IMR-90 (cell line): Measurements from ENCODE around the gene MAN2B1. TPM values are rescaled to one million over a fixed set of nuclear protein-coding genes. Genes with fewer than 3 reads are reported as not detected.

Source experiments
- ATAC-seq: fragments of 200-7000 bp; cut with Tn5 transposase; 2 replicates; pipeline ENCODE4 v1.9.1; 2020; ENCODE audit warnings: low read depth, mild to moderate bottlenecking, moderate library complexity
- BruUV-seq: library from RNA; stranded (reverse); fragments of 400-500 nt; replicated peaks from 2 replicates; lab custom pipeline; 2021; lab: Mats Ljungman, UMichigan
- CTCF ChIA-PET: fragments of 300-600 bp; formaldehyde crosslinking; extraction: SDS; loops from one replicate; lab custom pipeline; 2021; ENCODE audit warnings: antibody characterized with exemption; lab: Yijun Ruan, JAX
- POLR2A ChIA-PET: fragments of 300-600 bp; sonication (Branson Sonifier 250); formaldehyde crosslinking; loops from one replicate; lab custom pipeline; 2022; ENCODE audit warnings: antibody characterized with exemption; ENCODE audit not compliant: unreplicated experiment; lab: Charles Lee
- DNase-seq: peaks from one replicate; pipeline ENCODE4 v3.0.0; 2013
- H2AFZ ChIP-seq: replicated peaks from 2 replicates; pipeline ENCODE3; 2013; ENCODE audit warnings: low read length, mild to moderate bottlenecking; ENCODE audit not compliant: poor library complexity
- H2AK5ac ChIP-seq: 2 replicates; pipeline ENCODE4 v1.6.1; 2013; ENCODE audit warnings: low read depth, low read length, inconsistent platforms
- H2AK9ac ChIP-seq: replicated peaks from 2 replicates; pipeline ENCODE3; 2013; ENCODE audit warnings: mild to moderate bottlenecking, low read depth, low read length, moderate library complexity; ENCODE audit not compliant: poor library complexity
- H2BK120ac ChIP-seq: 2 replicates; pipeline ENCODE4 v1.6.1; 2013; ENCODE audit warnings: low read depth, low read length, inconsistent platforms
- H2BK15ac ChIP-seq: 3 replicates; pipeline ENCODE4 v1.6.1; 2013; ENCODE audit warnings: low read depth, low read length, inconsistent platforms
- H2BK20ac ChIP-seq: 2 replicates; pipeline ENCODE4 v1.6.1; 2013; ENCODE audit warnings: low read depth, mild to moderate bottlenecking, inconsistent platforms, low read length, moderate library complexity
- H2BK5ac ChIP-seq: 2 replicates; pipeline ENCODE4 v1.6.1; 2013; ENCODE audit warnings: mild to moderate bottlenecking, low read depth, low read length, inconsistent platforms; ENCODE audit not compliant: poor library complexity, severe bottlenecking
- H3K14ac ChIP-seq: replicated peaks from 2 replicates; pipeline ENCODE4 v1.6.1; 2013; ENCODE audit warnings: low read depth, low read length, inconsistent platforms
- H3K18ac ChIP-seq: 2 replicates; pipeline ENCODE4 v1.6.1; 2013; ENCODE audit warnings: low read depth, low read length, control low read depth
- H3K23ac ChIP-seq: 2 replicates; pipeline ENCODE4 v1.6.1; 2013; ENCODE audit warnings: low read depth, low read length, inconsistent platforms
- H3K27ac ChIP-seq: 2 replicates; pipeline ENCODE4 v1.5.1; 2013; ENCODE audit warnings: mild to moderate bottlenecking, control low read depth, low read length; ENCODE audit not compliant: insufficient read depth
- H3K27me3 ChIP-seq: 2 replicates; pipeline ENCODE4 v1.6.1; 2013; ENCODE audit warnings: low read length; ENCODE audit not compliant: control insufficient read depth, insufficient read depth
- H3K36me3 ChIP-seq: 2 replicates; pipeline ENCODE4 v1.6.1; 2013; ENCODE audit warnings: low read length, mixed read lengths; ENCODE audit not compliant: control insufficient read depth, insufficient read depth
- H3K4ac ChIP-seq: 2 replicates; pipeline ENCODE4 v1.6.1; 2013; ENCODE audit warnings: low read depth, low read length, inconsistent platforms
- H3K4me1 ChIP-seq: 2 replicates; pipeline ENCODE4 v1.6.1; 2013; ENCODE audit warnings: low read length, mixed read lengths; ENCODE audit not compliant: control insufficient read depth, insufficient read depth
- H3K4me2 ChIP-seq: 2 replicates; pipeline ENCODE4 v1.6.1; 2013; ENCODE audit warnings: low read depth, mild to moderate bottlenecking, control low read depth, low read length, moderate library complexity
- H3K4me3 ChIP-seq: 2 replicates; pipeline ENCODE4 v1.5.1; 2013; ENCODE audit warnings: low read depth, mild to moderate bottlenecking, control low read depth, low read length, moderate library complexity; ENCODE audit not compliant: insufficient read depth
- H3K56ac ChIP-seq: 2 replicates; pipeline ENCODE4 v1.6.1; 2013; ENCODE audit warnings: low read length, inconsistent platforms; ENCODE audit not compliant: insufficient read depth; ENCODE audit errors: extremely low read depth
- H3K79me1 ChIP-seq, 2 experiments: 2 replicates each; pipeline ENCODE4 v1.6.1; 2013; ENCODE audit warnings: low read length in 2 of 2, inconsistent platforms in 1 of 2, low read depth in 1 of 2
- H3K9ac ChIP-seq: 2 replicates; pipeline ENCODE4 v1.6.1; 2013; ENCODE audit warnings: low read depth, low read length, control low read depth
- H3K9me1 ChIP-seq: 2 replicates; pipeline ENCODE4 v1.6.1; 2013; ENCODE audit warnings: low read length, inconsistent platforms; ENCODE audit not compliant: insufficient read depth
- H3K9me3 ChIP-seq: 2 replicates; pipeline ENCODE4 v1.6.1; 2013; ENCODE audit warnings: low read length; ENCODE audit not compliant: control insufficient read depth, insufficient read depth
- H4K20me1 ChIP-seq: 2 replicates; pipeline ENCODE4 v1.6.1; 2013; ENCODE audit warnings: low read length, inconsistent platforms; ENCODE audit not compliant: insufficient read depth
- H4K5ac ChIP-seq: 2 replicates; pipeline ENCODE4 v1.6.1; 2013; ENCODE audit warnings: mild to moderate bottlenecking, low read depth, low read length, control low read depth
- H4K8ac ChIP-seq, 2 experiments: 2 replicates each; pipeline ENCODE4 v1.6.1; 2013; ENCODE audit warnings: low read depth in 2 of 2, low read length in 2 of 2, control low read depth in 1 of 2, inconsistent platforms in 1 of 2
- H4K91ac ChIP-seq: 2 replicates; pipeline ENCODE4 v1.6.1; 2013; ENCODE audit warnings: low read depth, low read length, inconsistent platforms; ENCODE audit not compliant: insufficient read depth
- CEBPB ChIP-seq: IDR thresholded peaks from 2 replicates; pipeline ENCODE4 v1.6.1; 2012; ENCODE audit warnings: low read depth, low read length, improper control_type of control experiment
- WGBS, 2 experiments: methylation state at CpG; one replicate each; pipeline versions ENCODE4 v1.1.5 to v1.1.7; 2013; ENCODE audit warnings: missing lambda C conversion rate in 2 of 2; ENCODE audit not compliant: insufficient read length in 1 of 2; ENCODE audit errors: extremely low coverage in 2 of 2; 5-methylcytosine and 5-hydroxymethylcytosine counted together
- dilution Hi-C: fragments of 300-500 bp; cut with HindIII; formaldehyde crosslinking; loops from one replicate; pipeline ENCODE4 v1.14.3; 2018; ENCODE audit warnings: low sequenced_read_pairs; ENCODE audit not compliant: unreplicated experiment
- in situ Hi-C: fragments of 300-500 bp; cut with MboI; formaldehyde crosslinking; loops from 3 replicates; pipeline ENCODE4 v1.14.3; 2019; ENCODE audit warnings: low sequenced_read_pairs, inconsistent platforms, mixed read lengths
- intact Hi-C: fragments of 100-400 bp; cut with micrococcal nuclease; formaldehyde crosslinking; loops from 2 replicates; pipeline ENCODE4 v1.10.0; 2022
- polyA plus RNA-seq, 3 experiments: library from polyadenylated mRNA; depleted of rRNA; stranded (reverse); fragments of >200 nt; gene quantifications; 2 replicates each; pipeline ENCODE4 v1.2.3, GENCODE V29; 2012; ENCODE audit warnings: low replicate concordance in 1 of 3
- total RNA-seq: library from RNA; depleted of rRNA; stranded (reverse); fragments of >200 nt; gene quantifications from 2 replicates; pipeline ENCODE4 v1.2.3, GENCODE V29; 2012

Gene MAN2B1
- total and polyA plus RNA-seq, 2 of the 4 experiments (the other 2 are of a cell fraction) = 10.4 to 55.4 TPM

GRCh38 chr19:12672744-12673143 lies 6.2 kb upstream of the MAN2B1 start:
- Histone ChIP-seq H4K20me1 (peaks cover 15% of the 10 kb centered on the region), H3K18ac (no peak overlapping the region), H3K9me3 (no peaks in the 10 kb centered on the region), H4K5ac (no peak overlapping the region), H3K4ac (no peak overlapping the region), H2BK20ac (no peak overlapping the region), H3K9me1 (0 out of 2 replicates have a peak, but pooled peaks cover 3% of the 10 kb centered on the region), H2AFZ (no peak overlapping the region), H2BK15ac (no peak overlapping the region), H3K4me2 (no peak overlapping the region), H3K14ac (no peak overlapping the region), H4K91ac (no peak overlapping the region), H2AK9ac (no peak overlapping the region), H3K27me3 (no peaks in the 10 kb centered on the region), H3K4me3 (no peak overlapping the region), H3K4me1 (peaks cover 7% of the 10 kb centered on the region), H2BK5ac (no peak overlapping the region), H3K9ac (no peak overlapping the region), H3K56ac (no peak overlapping the region), H3K23ac (no peak overlapping the region), H2AK5ac (no peak overlapping the region), H3K27ac (no peak overlapping the region), H4K8ac (no peak overlapping the region), H3K36me3 (peaks cover 35% of the 10 kb centered on the region), H3K79me1 (peaks cover 19 to 62% of the 10 kb centered on the region in 2 experiments), H2BK120ac (no peak overlapping the region)
- intact Hi-C loops (loop anchor here (1.0 to 5.0 kb wide), 3 partner anchors 108 to 790 kb away; no protein-coding TSS in a partner anchor), in situ Hi-C loops (loop anchor here (5.0 kb wide), 1 partner anchor 105 kb away; no protein-coding TSS in a partner anchor), dilution Hi-C loops (no loop called here)
- TF ChIP-seq CEBPB = no peak
- ChIA-PET POLR2A (interaction anchor here (1.0 kb wide), 1 partner anchor 9 kb away, joined by 3 read pairs; no protein-coding TSS in a partner anchor), CTCF (no interaction called here)
- ATAC-seq (no peak), DNase-seq (no peak)
- BruUV-seq = no TSS peak
- WGBS, 2 experiments = 100% methylated on average over 1 of the region's 10 CpGs; no CpG with 5 or more reads in 1 of the 2 experiments
